HG02678 (cell line): ENCODE results near the gene GNAI1.

Experiments
- ATAC-seq: cut with Tn5 transposase; IDR thresholded peaks from one replicate; pipeline ENCODE4 v1.9.1; 2021; ENCODE audit warnings: mild to moderate bottlenecking, moderate library complexity; ENCODE audit not compliant: unreplicated experiment

The GNAI1 gene

GRCh38 chr7:80244206-80244916, 109.7 kb downstream of the GNAI1 start:
- ATAC-seq: no peak

DNA sequence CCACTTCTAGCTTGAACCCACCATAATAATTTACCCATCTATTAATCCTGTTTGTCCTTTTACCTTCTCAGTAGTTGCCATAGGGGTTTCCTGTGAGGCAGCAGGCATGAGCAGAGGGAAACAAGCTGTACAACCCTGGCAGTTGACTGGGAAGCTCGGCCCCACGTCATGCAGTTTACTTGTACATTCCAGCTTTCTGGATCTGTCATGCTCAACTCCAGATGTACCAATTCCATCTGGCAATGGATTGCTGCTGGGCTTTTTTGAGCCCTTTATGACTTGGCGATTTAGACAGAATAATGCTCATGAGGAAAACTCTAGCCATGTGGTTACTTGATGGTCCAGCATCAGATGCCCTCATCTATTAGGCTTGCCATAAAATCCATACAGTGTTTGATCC, 112.5 kb downstream of the GNAI1 start:
- ATAC-seq: no peak

DNA sequence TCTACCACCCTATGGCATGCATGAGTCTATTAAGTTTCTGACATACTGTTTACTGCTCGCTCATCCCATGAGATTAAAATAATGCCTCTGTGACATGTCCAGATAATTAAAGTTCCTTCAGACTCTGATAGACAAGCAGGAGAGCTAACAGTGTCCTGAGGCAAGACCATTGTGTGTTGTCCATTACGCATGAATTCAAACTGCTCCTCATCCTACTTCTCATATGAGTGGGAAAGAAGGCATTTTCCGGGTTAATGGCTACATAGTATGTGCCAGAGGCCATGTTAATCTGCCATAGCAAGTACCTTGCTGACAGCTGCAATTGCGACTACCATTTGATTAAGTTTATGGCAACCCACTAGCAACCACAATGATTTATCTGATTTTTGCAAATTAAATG, 113.3 kb downstream of the GNAI1 start:
- ATAC-seq: no peak

DNA sequence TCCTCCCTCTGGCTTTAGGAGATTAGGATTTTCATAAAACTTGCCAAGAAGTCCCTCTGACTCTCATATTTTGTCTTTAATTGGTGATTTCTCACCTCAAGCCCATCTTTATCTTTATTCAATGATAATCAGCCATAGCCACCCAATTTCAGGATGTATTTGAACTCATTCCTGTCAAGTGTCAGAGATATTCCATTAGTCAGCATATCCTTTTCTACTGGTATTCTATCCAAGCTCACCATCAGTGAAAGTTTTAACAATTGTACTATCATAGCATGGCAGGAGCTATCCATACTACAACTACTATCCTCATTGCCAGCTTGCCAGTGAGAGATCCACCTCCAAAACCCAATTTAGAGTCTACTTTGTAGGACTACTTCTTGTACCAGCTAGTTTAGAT, 114.6 kb downstream of the GNAI1 start:
- no peak for ATAC-seq

DNA sequence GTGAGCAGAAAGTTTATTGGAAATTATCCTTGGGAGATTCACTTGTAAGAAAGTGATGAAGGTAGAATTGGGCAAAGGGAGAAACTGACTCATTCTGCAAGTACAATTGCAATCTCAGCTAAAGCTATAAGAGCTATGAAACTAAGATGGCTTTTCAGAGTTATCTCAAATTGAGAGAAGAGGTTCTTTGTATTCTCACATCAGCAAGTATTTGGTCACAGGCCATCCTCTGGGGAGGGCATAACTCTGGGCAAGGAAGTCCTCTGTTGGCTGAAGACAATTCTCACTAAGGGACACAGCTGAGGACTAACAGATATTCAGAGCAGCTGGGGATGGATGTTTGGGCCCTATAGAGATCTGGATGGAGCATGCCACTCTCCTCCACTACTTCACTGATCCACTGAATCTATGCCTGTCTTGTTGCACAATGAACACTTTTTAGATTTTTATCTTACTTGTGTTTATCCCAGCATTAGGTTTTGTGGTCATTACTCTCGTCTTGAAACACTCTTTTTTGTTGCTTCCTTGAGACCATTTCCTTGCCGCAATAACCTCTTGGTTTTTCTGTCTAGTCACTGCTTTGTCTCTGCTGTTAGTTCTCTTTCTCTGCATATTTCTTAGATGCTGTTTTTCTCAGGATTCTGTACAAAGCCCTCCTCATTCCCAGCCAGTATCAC, 115.1 kb downstream of the GNAI1 start:
- ATAC-seq: no peak

GRCh38 chr7:80253237-80253636, 118.6 kb downstream of the GNAI1 start:
- ATAC-seq: no peak

GRCh38 chr7:80253653-80254052, 119.0 kb downstream of the GNAI1 start:
- no peak for ATAC-seq

DNA sequence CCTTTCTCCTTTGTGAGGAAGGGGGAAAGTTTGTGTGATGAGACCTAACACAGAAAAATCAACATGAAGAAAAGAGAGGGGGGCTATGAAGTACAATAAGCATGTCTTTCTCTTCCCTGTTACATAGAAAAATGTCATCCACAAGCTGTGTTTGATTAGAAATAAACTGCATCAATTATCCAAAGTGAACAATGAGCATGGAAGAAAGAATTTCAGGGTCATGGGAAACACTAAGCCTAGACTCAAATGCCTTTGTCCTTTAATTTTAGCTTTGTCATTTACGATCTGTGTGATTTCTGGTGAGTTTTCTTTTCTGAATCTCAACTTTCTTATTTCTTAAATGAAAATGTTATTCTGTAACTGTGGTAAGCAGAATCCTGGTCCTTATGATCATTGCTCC, 121.0 kb downstream of the GNAI1 start:
- ATAC-seq: no peak

GRCh38 chr7:80257756-80258155, 123.1 kb downstream of the GNAI1 start:
- ATAC-seq: no peak

DNA sequence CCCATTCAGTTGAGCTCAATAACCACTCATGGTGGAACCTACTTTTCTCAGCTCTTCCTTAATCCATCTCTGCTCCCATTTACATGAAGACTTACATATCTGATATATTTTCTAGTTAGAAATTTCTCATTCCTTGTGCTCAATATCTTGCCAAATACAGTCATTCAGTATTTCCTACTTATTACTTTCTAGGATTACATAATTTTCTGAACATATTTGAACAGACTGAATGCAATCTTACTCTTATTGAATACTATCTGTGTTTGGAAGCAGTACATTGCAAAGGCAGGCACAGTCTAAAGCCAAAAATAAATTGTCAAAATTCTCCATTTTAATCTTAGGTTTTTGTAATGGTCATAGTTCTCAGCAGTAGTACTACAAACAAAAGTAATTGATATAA, 126.0 kb downstream of the GNAI1 start:
- no peak for ATAC-seq

DNA sequence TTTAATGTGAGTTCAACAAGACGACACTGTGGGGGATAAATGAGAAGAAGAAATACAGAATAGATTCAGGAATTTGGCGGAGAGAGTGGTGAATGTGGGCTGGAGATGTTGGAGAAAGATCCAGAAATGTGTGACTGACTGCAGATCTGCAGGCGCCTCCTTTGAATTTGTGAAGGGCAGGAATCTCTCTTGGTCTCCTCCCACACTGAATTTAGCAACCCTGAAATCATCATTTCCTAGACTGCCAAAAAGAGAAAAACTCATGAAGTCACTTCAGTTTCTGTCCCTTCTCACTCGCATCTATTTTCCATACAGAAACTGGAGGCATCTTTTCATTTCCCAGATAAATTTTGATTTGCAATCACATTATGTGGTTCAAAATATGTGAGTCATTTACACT, 128.7 kb downstream of the GNAI1 start:
- ATAC-seq: no peak

DNA sequence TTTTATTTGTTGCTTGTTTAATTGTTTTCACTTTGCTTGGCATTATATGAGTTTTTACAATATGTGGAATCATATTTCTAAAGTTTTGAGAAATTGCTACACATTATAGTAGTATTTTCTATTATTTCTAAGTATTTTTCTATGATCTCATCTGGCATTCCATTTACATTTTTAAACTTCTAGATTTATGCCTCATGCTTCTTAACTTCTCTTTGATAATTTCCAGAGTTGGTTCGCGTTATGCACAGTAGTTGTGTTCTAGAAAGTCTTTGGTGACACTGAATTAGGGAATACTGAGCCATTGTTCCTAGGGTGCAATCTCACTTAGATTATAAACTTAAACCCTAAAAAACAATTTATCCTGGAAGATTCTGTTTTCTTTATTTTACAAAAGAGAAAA, 129.2 kb downstream of the GNAI1 start:
- no peak for ATAC-seq

- ATAC-seq: no peak
Measured at GRCh38 chr7:80264769-80265495, 130.3 kb downstream of the GNAI1 start.

GRCh38 chr7:80272560-80273239, 138.1 kb downstream of the GNAI1 start:
- ATAC-seq: no peak

- no peak for ATAC-seq
Measured at GRCh38 chr7:80273327-80273726, 138.7 kb downstream of the GNAI1 start.

GRCh38 chr7:80275192-80275605, 140.6 kb downstream of the GNAI1 start:
- ATAC-seq: no peak
